Common myeloid progenitor, CD34-positive (primary cell): Measurements from ENCODE around the gene ANKRD28.

Experiments
- CTCF ChIA-PET: fragments of 350-600 bp; sonication (Branson Sonifier 250); formaldehyde crosslinking; loops from one replicate; lab custom pipeline; 2021; ENCODE audit warnings: antibody characterized with exemption; lab: Charles Lee
- POLR2A ChIA-PET: fragments of 350-600 bp; sonication (Branson Sonifier 250); formaldehyde crosslinking; loops from one replicate; lab custom pipeline; 2021; ENCODE audit warnings: antibody characterized with exemption; lab: Charles Lee
- DNase-seq, 3 donors: peaks; one replicate each; pipeline versions ENCODE4 v3.0.0 to v3.0.0-alpha.2; 2013
- H3K27ac ChIP-seq, 2 experiments: 1 replicate in 1 of 2; 2 replicates in 1 of 2; pipeline ENCODE4 v1.7.0; 2013; ENCODE audit warnings: inconsistent platforms in 2 of 2, low read length in 2 of 2, mild to moderate bottlenecking in 2 of 2, low read depth in 1 of 2, moderate library complexity in 1 of 2; ENCODE audit not compliant: severe bottlenecking in 2 of 2, insufficient read depth in 1 of 2, poor library complexity in 1 of 2
- H3K27me3 ChIP-seq, 5 experiments: replicated peaks in 2 of 5; 1 replicate in 3 of 5; 2 replicates in 2 of 5; pipeline versions ENCODE4 v1.6.1 to v1.7.0; 2013; ENCODE audit warnings: low read length in 4 of 5, mild to moderate bottlenecking in 2 of 5, moderate library complexity in 2 of 5, inconsistent platforms in 1 of 5; ENCODE audit not compliant: insufficient read depth in 5 of 5, control insufficient read depth in 4 of 5
- H3K36me3 ChIP-seq, 4 experiments: 1 replicate in 2 of 4; 2 replicates in 2 of 4; pipeline versions ENCODE4 v1.6.1 to v1.7.0; 2013; ENCODE audit warnings: low read length in 3 of 4, control low read depth in 1 of 4, mild to moderate bottlenecking in 1 of 4; ENCODE audit not compliant: control insufficient read depth in 4 of 4, insufficient read depth in 4 of 4
- H3K4me1 ChIP-seq, 4 experiments: 1 replicate in 3 of 4; 2 replicates in 1 of 4; pipeline versions ENCODE4 v1.6.1 to v1.7.1; 2013; ENCODE audit warnings: low read length in 3 of 4, mild to moderate bottlenecking in 3 of 4, control low read depth in 1 of 4, inconsistent platforms in 1 of 4, moderate library complexity in 1 of 4; ENCODE audit not compliant: control insufficient read depth in 4 of 4, insufficient read depth in 4 of 4; ENCODE audit errors: control extremely low read depth in 1 of 4
- H3K4me3 ChIP-seq, 7 experiments: 1 replicate in 4 of 7; 2 replicates in 3 of 7; pipeline versions ENCODE4 v1.5.1 to v1.7.0; 2013; ENCODE audit warnings: mild to moderate bottlenecking in 7 of 7, low read length in 6 of 7, moderate library complexity in 6 of 7, inconsistent platforms in 2 of 7, low read depth in 2 of 7, control low read depth in 1 of 7; ENCODE audit not compliant: insufficient read depth in 4 of 7, control insufficient read depth in 1 of 7; ENCODE audit errors: extremely low read depth in 1 of 7
- H3K9me3 ChIP-seq, 5 experiments: 1 replicate in 4 of 5; 2 replicates in 1 of 5; pipeline versions ENCODE4 v1.6.1 to v1.7.1; 2013; ENCODE audit warnings: low read length in 4 of 5, mild to moderate bottlenecking in 2 of 5, inconsistent platforms in 1 of 5, low read depth in 1 of 5, moderate library complexity in 1 of 5; ENCODE audit not compliant: control insufficient read depth in 4 of 5, insufficient read depth in 2 of 5; ENCODE audit errors: control extremely low read depth in 1 of 5
- WGBS: methylation state at CpG from one replicate; pipeline ENCODE4 v1.1.5; 2013; ENCODE audit not compliant: insufficient coverage; 5-methylcytosine and 5-hydroxymethylcytosine counted together

The ANKRD28 gene

GRCh38 chr3:15794842-15795650 lies 2.7 kb downstream of the ANKRD28 start:
- no CpG with 5 or more reads among the region's 2 CpGs for WGBS
- peak overlapping the region in 6 of 7 experiments; percentile 71 to 100 (median 85) for H3K4me3 ChIP-seq
- POLR2A ChIA-PET = interaction anchor here (1.2 kb wide), 1 partner anchor 193 kb away, joined by 5 read pairs; the partner anchor contains the start of gene BTD

GRCh38 chr3:15794303-15794771 lies 3.4 kb downstream of the ANKRD28 start:
- ChIA-PET CTCF (interaction anchor here (0.6 to 2.2 kb wide), 4 partner anchors 9 to 23 kb away, joined by 3 to 10 read pairs (median 4); no protein-coding TSS in a partner anchor), POLR2A (interaction anchor here (1.1 to 1.2 kb wide), 2 partner anchors 15 to 192 kb away, joined by 4 to 5 read pairs; partner anchors contain the start of gene BTD)
- peaks cover 3 to 37% (median 26%) of the 10 kb centered on the region in 4 experiments for H3K4me1 ChIP-seq
- H3K27ac ChIP-seq = peak overlapping the region; percentile 100
- H3K4me3 ChIP-seq = peak overlapping the region in 6 of 7 experiments; percentile 71 to 100 (median 85)
- H3K36me3 ChIP-seq = peaks cover 13 to 48% (median 26%) of the 10 kb centered on the region in 4 experiments
- DNase-seq = peak in 2 of 3 donors; percentile 81 to 83
- no CpG with 5 or more reads among the region's 3 CpGs for WGBS
- H3K9me3 ChIP-seq = peaks cover 0 to 13% (median 3%) of the 10 kb centered on the region in 5 experiments
- no peaks in the 10 kb centered on the region for H3K27me3 ChIP-seq

More at GRCh38 chr3:15794842-15795650, 2.7 kb downstream of the ANKRD28 start:
- H3K36me3 ChIP-seq = peaks cover 13 to 42% (median 25%) of the 10 kb centered on the region in 4 experiments
- CTCF ChIA-PET = interaction anchor here (1.2 to 2.2 kb wide), 2 partner anchors 14 to 16 kb away, joined by 3 to 10 read pairs; no protein-coding TSS in a partner anchor
- H3K27ac ChIP-seq = peak overlapping the region; percentile 100
- H3K27me3 ChIP-seq = no peaks in the 10 kb centered on the region
- peaks cover 8 to 44% (median 30%) of the 10 kb centered on the region in 4 experiments for H3K4me1 ChIP-seq
- H3K9me3 ChIP-seq = peaks cover 0 to 10% (median 0%) of the 10 kb centered on the region in 5 experiments
- DNase-seq = no peak

GRCh38 chr3:15791525-15791924 lies 6.3 kb downstream of the ANKRD28 start:
- POLR2A ChIA-PET = interaction anchor here (0.6 kb wide), 1 partner anchor 10 kb away, joined by 3 read pairs; no protein-coding TSS in a partner anchor
- Histone ChIP-seq H3K36me3 (peaks cover 20 to 74% (median 39%) of the 10 kb centered on the region in 4 experiments), H3K4me3 (peak overlapping the region in 6 of 7 experiments; percentile 28 to 100 (median 38)), H3K4me1 (peaks cover 7 to 30% (median 14%) of the 10 kb centered on the region in 4 experiments), H3K9me3 (peaks cover 0 to 13% (median 3%) of the 10 kb centered on the region in 5 experiments), H3K27ac (no peak overlapping the region), H3K27me3 (no peaks in the 10 kb centered on the region)
- no peak for DNase-seq
- CTCF ChIA-PET = interaction anchor here (0.9 to 2.6 kb wide), 3 partner anchors 15 to 20 kb away, joined by 3 to 13 read pairs (median 6); no protein-coding TSS in a partner anchor
- WGBS = no CpG with 5 or more reads among the region's 1 CpG

GRCh38 chr3:15787941-15788340 lies 9.8 kb downstream of the ANKRD28 start:
- DNase-seq = no peak
- H3K4me3 ChIP-seq = peak overlapping the region in 2 of 7 experiments; percentile 2 to 7
- H3K27me3 ChIP-seq = no peaks in the 10 kb centered on the region
- H3K27ac ChIP-seq = no peak overlapping the region
- peaks cover 26 to 90% (median 43%) of the 10 kb centered on the region in 4 experiments for H3K36me3 ChIP-seq
- peaks cover 7 to 52% (median 15%) of the 10 kb centered on the region in 4 experiments for H3K4me1 ChIP-seq
- CTCF ChIA-PET = interaction anchor here (0.6 to 1.9 kb wide), 7 partner anchors 9 to 28 kb away, joined by 3 to 8 read pairs (median 5); partner anchors contain the start of gene ANKRD28
- POLR2A ChIA-PET = no interaction called here
- peaks cover 0 to 13% (median 3%) of the 10 kb centered on the region in 5 experiments for H3K9me3 ChIP-seq
- WGBS = no CpG with 5 or more reads among the region's 1 CpG

- H3K36me3 ChIP-seq = peaks cover 23 to 90% (median 45%) of the 10 kb centered on the region in 4 experiments
Observed at GRCh38 chr3:15787526-15787925, 10.3 kb downstream of the ANKRD28 start.

GRCh38 chr3:15783361-15783969 lies 14.3 kb downstream of the ANKRD28 start:
- POLR2A ChIA-PET = no interaction called here
- H3K27ac ChIP-seq = peak overlapping the region in 1 of 2 experiments; percentile 9

More at GRCh38 chr3:15787526-15787925, 10.3 kb downstream of the ANKRD28 start:
- H3K4me1 ChIP-seq = peaks cover 7 to 51% (median 15%) of the 10 kb centered on the region in 4 experiments
- peak overlapping the region in 1 of 7 experiments; percentile 22 for H3K4me3 ChIP-seq
- POLR2A ChIA-PET = interaction anchor here (1.0 kb wide), 1 partner anchor 19 kb away, joined by 3 read pairs; no protein-coding TSS in a partner anchor
- no peaks in the 10 kb centered on the region for H3K27me3 ChIP-seq
- H3K9me3 ChIP-seq = peaks cover 0 to 13% (median 3%) of the 10 kb centered on the region in 5 experiments
- no peak overlapping the region for H3K27ac ChIP-seq
- CTCF ChIA-PET = interaction anchor here (0.6 to 1.9 kb wide), 7 partner anchors 10 to 29 kb away, joined by 3 to 8 read pairs (median 5); partner anchors contain the start of gene ANKRD28
- WGBS = no CpG with 5 or more reads among the region's 1 CpG
- DNase-seq = no peak

More at GRCh38 chr3:15783361-15783969, 14.3 kb downstream of the ANKRD28 start:
- Histone ChIP-seq H3K27me3 (no peaks in the 10 kb centered on the region), H3K4me1 (peaks cover 7 to 45% (median 15%) of the 10 kb centered on the region in 4 experiments), H3K9me3 (no peaks in the 10 kb centered on the region), H3K4me3 (peak overlapping the region in 2 of 7 experiments; percentile 13 to 42), H3K36me3 (peaks cover 6 to 89% (median 47%) of the 10 kb centered on the region in 4 experiments)
- peak in 2 of 3 donors; percentile 40 to 47 for DNase-seq
- no CpG with 5 or more reads among the region's 4 CpGs for WGBS
- CTCF ChIA-PET = interaction anchor here (0.9 to 2.2 kb wide), 4 partner anchors 10 to 24 kb away, joined by 3 to 7 read pairs (median 4); partner anchors contain the start of gene ANKRD28
